Heart left ventricle (tissue), 16 donors: ENCODE results near the gene PTPRD. TPM values are rescaled to one million over a fixed set of nuclear protein-coding genes. Genes with fewer than 3 reads are reported as not detected.

Source experiments
- ATAC-seq, 4 donors: fragments of 200-7000 bp; cut with Tn5 transposase; one replicate each; pipeline ENCODE4 v1.9.1; 2020 to 2022; ENCODE audit warnings: moderate library complexity in 4 of 4, mild to moderate bottlenecking in 3 of 4, moderate number of reproducible peaks in 1 of 4
- DNase-seq, 5 donors: peaks; one replicate each; pipeline ENCODE4 v3.0.0-alpha.2; 2020
- H3K27ac ChIP-seq, 12 donors: fragments of 200-600 bp; sonication (generic) in 4 of 12; one replicate each; pipeline versions ENCODE4 v1.5.0 to v1.8.0; 2016 to 2022; ENCODE audit warnings: mild to moderate bottlenecking in 2 of 12
- H3K27me3 ChIP-seq, 9 donors: fragments of 200-600 bp; sonication (generic) in 2 of 9; one replicate each; pipeline versions ENCODE4 v1.5.1 to v1.8.0; 2016 to 2022; ENCODE audit warnings: mild to moderate bottlenecking in 3 of 9
- H3K36me3 ChIP-seq, 9 donors: fragments of 200-600 bp; sonication (generic) in 2 of 9; one replicate each; pipeline versions ENCODE4 v1.5.0 to v1.8.0; 2018 to 2022; ENCODE audit warnings: mild to moderate bottlenecking in 2 of 9
- H3K4me1 ChIP-seq, 12 donors: fragments of 200-600 bp; sonication (generic) in 4 of 12; one replicate each; pipeline versions ENCODE4 v1.5.0 to v1.8.0; 2016 to 2022; ENCODE audit warnings: mild to moderate bottlenecking in 3 of 12
- H3K4me3 ChIP-seq, 12 donors: fragments of 200-600 bp; sonication (generic) in 4 of 12; one replicate each; pipeline versions ENCODE4 v1.5.0 to v1.8.0; 2017 to 2022; ENCODE audit warnings: mild to moderate bottlenecking in 9 of 12, moderate library complexity in 4 of 12
- H3K9me3 ChIP-seq, 12 donors: fragments of 200-600 bp; sonication (generic) in 4 of 12; one replicate each; pipeline versions ENCODE4 v1.5.0 to v1.8.0; 2016 to 2022; ENCODE audit warnings: mild to moderate bottlenecking in 1 of 12
- CTCF ChIP-seq, 12 donors: fragments of 200-600 bp; sonication (generic) in 4 of 12; IDR thresholded peaks; one replicate each; pipeline versions ENCODE4 v1.5.0 to v1.8.0; 2018 to 2022; ENCODE audit warnings: antibody characterized with exemption in 12 of 12, mild to moderate bottlenecking in 5 of 12
- POLR2A ChIP-seq, 2 donors: fragments of 450-650 bp; IDR thresholded peaks; one replicate each; pipeline ENCODE4 v1.6.1; 2017; ENCODE audit warnings: antibody characterized with exemption in 2 of 2, mild to moderate bottlenecking in 2 of 2, moderate library complexity in 2 of 2
- WGBS, 4 donors: extraction: QIAGEN DNeasy Blood & Tissue Kit in 2 of 4; methylation state at CpG; one replicate each; pipeline versions ENCODE4 v1.1.5 to v1.1.7; 2013 to 2018; 5-methylcytosine and 5-hydroxymethylcytosine counted together
- intact Hi-C, 10 donors: fragments of 100-400 bp; cut with DNase I; formaldehyde crosslinking; loops; one replicate each; pipeline versions ENCODE4 v1.11.1 to v1.14.2; 2022
- polyA plus RNA-seq, 2 donors: library from polyadenylated mRNA; stranded (reverse); fragments of 200-250 nt; gene quantifications; one replicate each; pipeline ENCODE4 v1.2.3, GENCODE V29; 2013
- total RNA-seq, 9 donors: library from RNA; depleted of rRNA in 2 of 9; stranded (reverse); fragments of >200 nt in 2 of 9; fragmentation: NEBNext Ultra II Directional in 3 of 9; extraction: Animal tissue kit (Norgen Biotek cat#: 25700) in 3 of 9; gene quantifications; one replicate each; pipeline versions ENCODE4 v1.1.0 to v1.2.4, GENCODE V29; 2016 to 2023
- donor health status: ischemic (EF 13 %, LVEDD 7.1; RV severe dilation, severe dysfunction).
- donor health status: healthy with polysubstance abuse.
- donor health status: DM: no; HTN: yes; CAD: no.
- donor health status: DM: no; HTN: no; CAD: no.
- donor health status: ischemic (EF 25% LVEDD 6.9; RV normal size, moderate dysfunction).
- donor health status: ischemic (EF 25% LVEDD 5.7; RV mildly dilated, moderate dysfunction).
- donor health status: healthy.
- donor health status: DM: yes; HTN: yes; CAD: no.
- donor health status: ischemic (EF 35%, LVEDD 5.7; RV mildly dilated, moderate dysfunction).
- donor health status: nonischemic (EF 11% LVEDD 7.7; RV severe dilation, severe dysfunction).
- donor health status: DM: yes; HTN: yes; CAD: no.
- donor health status: PGD.
- donor health status: ischemic (EF 29% LVEDD 5.4; RV normal size, mild dysfunction).
- donor health status: nonischemic (EF 23%, LVEDD 6.1; RV moderate dilation, normal function).

PTPRD gene
- total and polyA plus RNA-seq, 11 donors: 1.4 to 25.3 (median 15.1) TPM

DNA sequence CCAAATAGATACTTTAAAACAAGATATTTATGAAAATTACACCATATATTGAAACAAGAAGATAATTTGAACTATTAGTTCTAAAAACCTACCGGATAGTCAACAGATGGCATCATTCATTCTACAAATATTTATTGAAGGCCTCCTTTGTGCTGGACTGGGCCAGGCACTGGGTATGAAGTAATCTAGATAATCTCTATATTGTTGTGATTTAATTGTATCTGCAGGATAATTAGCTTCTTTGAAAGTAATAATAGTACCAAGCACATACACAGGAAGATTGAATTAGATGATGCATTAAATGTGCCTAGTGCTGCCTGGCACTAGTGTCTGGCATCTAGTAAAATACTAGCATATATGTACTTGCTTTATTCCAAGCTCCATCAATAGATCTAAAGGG is 2078.0 kb downstream of the PTPRD start:
- no peaks in the 10 kb centered on the region for H3K27me3 ChIP-seq
- H3K36me3 ChIP-seq: no peaks in the 10 kb centered on the region
- ATAC-seq: no peak
- no peak for TF ChIP-seq POLR2A (IDR thresholded peaks at IDR 0.05)
- no peak for TF ChIP-seq CTCF (IDR thresholded peaks at IDR 0.05)
- no peaks in the 10 kb centered on the region for H3K4me1 ChIP-seq
- no peak overlapping the region for H3K27ac ChIP-seq
- H3K9me3 ChIP-seq: peaks cover 0 to 8% (median 0%) of the 10 kb centered on the region in 12 donors
- 90 to 96% (median 92%) methylated on average over 1 of the region's 1 CpG for WGBS, 4 donors
- intact Hi-C loops: no loop called here
- no peak overlapping the region for H3K4me3 ChIP-seq
- DNase-seq: no peak

DNA sequence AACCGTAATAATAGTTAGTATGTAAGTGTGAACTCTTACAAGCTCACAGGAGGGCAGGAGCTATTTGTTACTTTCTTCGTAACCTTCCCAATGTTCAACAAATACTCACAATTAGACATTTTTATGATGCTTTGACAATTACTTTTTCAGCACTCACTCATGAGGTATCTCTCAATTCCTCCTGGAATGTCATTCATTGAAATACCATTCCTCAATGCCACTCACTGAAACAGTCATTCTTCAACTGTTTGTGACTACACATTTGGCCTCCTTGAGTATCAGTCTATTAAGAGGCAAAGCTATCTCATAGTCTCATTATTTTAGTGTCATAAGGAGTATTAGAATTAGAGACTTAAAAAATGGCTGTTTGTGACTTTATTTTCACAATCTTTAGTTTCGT is 2079.1 kb downstream of the PTPRD start:
- no peak for TF ChIP-seq CTCF (IDR thresholded peaks at IDR 0.05)
- intact Hi-C loops: no loop called here
- H3K4me3 ChIP-seq: no peak overlapping the region

GRCh38 chr9:8531826-8532415 is 2080.9 kb downstream of the PTPRD start:
- ATAC-seq: no peak
- Histone ChIP-seq H3K4me1 (no peaks in the 10 kb centered on the region), H3K4me3 (no peak overlapping the region), H3K27ac (no peak overlapping the region), H3K9me3 (no peaks in the 10 kb centered on the region), H3K36me3 (no peaks in the 10 kb centered on the region), H3K27me3 (no peaks in the 10 kb centered on the region)
- DNase-seq: no peak
- intact Hi-C loops: no loop called here
- 72 to 76% (median 75%) methylated on average over 8 of the region's 8 CpGs for WGBS, 4 donors
- no peak for TF ChIP-seq CTCF (IDR thresholded peaks at IDR 0.05)
- no peak for TF ChIP-seq POLR2A (IDR thresholded peaks at IDR 0.05)

More for the DNA sequence above, 2079.1 kb downstream of the PTPRD start:
- no peaks in the 10 kb centered on the region for H3K27me3 ChIP-seq
- ATAC-seq: no peak
- H3K36me3 ChIP-seq: no peaks in the 10 kb centered on the region
- H3K9me3 ChIP-seq: peaks cover 0 to 7% (median 0%) of the 10 kb centered on the region in 12 donors
- no peaks in the 10 kb centered on the region for H3K4me1 ChIP-seq
- WGBS, 4 donors: 85 to 90% (median 90%) methylated on average over 3 of the region's 3 CpGs
- no peak for DNase-seq
- no peak overlapping the region for H3K27ac ChIP-seq

DNA sequence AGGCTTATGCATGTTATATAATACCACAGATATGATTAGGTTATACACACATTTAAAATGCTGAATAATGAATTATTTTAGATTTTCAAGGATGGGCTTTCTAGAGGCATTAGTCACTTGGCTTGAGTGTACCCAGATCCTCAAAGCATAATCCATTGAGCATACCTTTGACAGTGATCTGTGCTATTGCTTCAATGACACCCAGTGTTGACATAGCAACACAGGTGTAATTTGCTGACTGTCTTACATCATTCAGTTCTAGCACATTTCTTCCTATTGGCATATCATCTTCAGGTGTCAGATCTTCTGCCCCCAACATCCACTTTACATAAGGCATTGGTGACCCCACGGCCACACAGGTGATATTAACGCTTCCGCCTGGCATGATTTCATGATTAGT is 2091.7 kb downstream of the PTPRD start:
- DNase-seq (no peak), ATAC-seq (no peak)
- WGBS, 4 donors: 91 to 93% (median 92%) methylated on average over 3 of the region's 3 CpGs
- Histone ChIP-seq H3K4me3 (no peak overlapping the region), H3K27ac (no peak overlapping the region), H3K27me3 (no peaks in the 10 kb centered on the region), H3K9me3 (no peaks in the 10 kb centered on the region), H3K36me3 (peaks cover 0 to 3% (median 0%) of the 10 kb centered on the region in 9 donors), H3K4me1 (no peaks in the 10 kb centered on the region)
- intact Hi-C loops: no loop called here
- TF ChIP-seq POLR2A (IDR thresholded peaks at IDR 0.05): no peak
- no peak for TF ChIP-seq CTCF (IDR thresholded peaks at IDR 0.05)
